H7 (cell line): Measurements from ENCODE around the gene RPS5. TPM values are rescaled to one million over a fixed set of nuclear protein-coding genes. Genes with fewer than 3 reads are reported as not detected.
"Not testable (repeated sequence)": the region's sequence is repeated elsewhere in the genome, so short reads cannot be mapped to it uniquely, and the experiment has no call there.

Source experiments
- DNase-seq: peaks from one replicate; pipeline ENCODE4 v3.0.0; 2012
- H3K27me3 ChIP-seq: 2 replicates; pipeline ENCODE4 v1.6.0; 2011; ENCODE audit warnings: mild to moderate bottlenecking, low read length; ENCODE audit not compliant: control insufficient read depth, insufficient read depth
- H3K36me3 ChIP-seq: replicated peaks from 2 replicates; pipeline ENCODE4 v1.5.1; 2011; ENCODE audit warnings: low read length; ENCODE audit not compliant: control insufficient read depth, insufficient read depth
- H3K4me3 ChIP-seq: 2 replicates; pipeline ENCODE4 v1.5.1; 2011; ENCODE audit warnings: low read depth, mild to moderate bottlenecking, control low read depth, low read length, moderate library complexity; ENCODE audit not compliant: insufficient read depth
- total RNA-seq: library from RNA; depleted of rRNA; stranded (reverse); fragments of >200 nt; shearing (Covaris generic); gene quantifications from 2 replicates; pipeline ENCODE4 v1.2.3, GENCODE V29; 2014

RPS5 gene
- total RNA-seq, 1 experiment from 2014 or later: 2,937 TPM

DNA sequence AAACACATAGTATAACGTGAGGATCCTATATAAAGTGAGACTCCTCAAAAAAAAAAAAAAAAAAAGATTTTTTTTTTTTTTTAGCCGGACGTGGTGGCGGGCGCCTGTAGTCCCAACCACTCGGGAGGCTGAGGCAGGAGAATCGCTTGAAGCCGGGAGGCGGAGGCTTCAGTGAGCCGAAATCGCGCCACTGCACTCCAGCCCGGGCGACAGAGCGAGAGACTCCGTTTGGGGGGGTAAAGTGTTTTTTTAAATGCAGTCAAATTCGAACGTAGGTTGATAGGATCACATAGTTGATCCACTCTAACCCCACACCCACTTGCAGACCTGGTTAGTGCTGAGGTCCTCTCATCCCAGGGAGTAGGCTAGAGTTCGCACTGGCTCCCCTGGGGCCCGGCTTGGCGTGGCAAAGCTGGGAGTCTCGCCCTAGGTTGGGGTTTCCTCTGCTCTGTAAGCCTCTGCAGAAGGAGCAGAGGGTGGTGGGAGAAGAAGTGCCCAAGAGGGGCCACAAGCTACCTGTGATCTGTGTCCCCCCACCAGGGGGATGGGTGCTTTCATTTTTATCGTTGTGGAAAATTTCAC lies 14.9 kb downstream of the RPS5 start:
- peak overlapping the region; percentile 80 for H3K4me3 ChIP-seq
- H3K27me3 ChIP-seq: peaks cover 16% of the 10 kb centered on the region
- DNase-seq: no peak
- H3K36me3 ChIP-seq: no peaks in the 10 kb centered on the region

DNA sequence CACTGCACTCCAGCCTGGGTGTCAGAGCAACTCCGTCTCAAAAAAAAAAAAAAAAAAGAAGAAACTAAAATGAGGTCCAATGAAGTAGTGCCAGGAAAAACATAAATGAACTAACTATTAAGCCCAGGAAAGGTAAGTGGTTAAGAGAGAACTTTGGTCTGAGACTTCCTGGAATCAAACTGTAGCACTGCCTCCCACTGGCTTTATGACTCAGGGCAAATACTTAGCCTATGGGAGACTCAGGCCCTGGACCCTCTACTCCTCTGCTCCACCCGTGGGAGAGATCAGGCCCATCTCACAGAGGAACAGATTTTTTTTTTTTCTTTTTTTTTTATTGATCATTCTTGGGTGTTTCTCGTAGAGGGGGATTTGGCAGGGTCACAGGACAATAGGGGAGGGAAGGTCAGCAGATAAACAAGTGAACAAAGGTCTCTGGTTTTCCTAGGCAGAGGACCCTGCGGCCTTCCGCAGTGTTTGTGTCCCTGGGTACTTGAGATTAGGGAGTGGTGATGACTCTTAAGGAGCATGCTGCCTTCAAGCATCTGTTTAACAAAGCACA lies 16.9 kb downstream of the RPS5 start:
- not testable (repeated sequence) for DNase-seq, H3K36me3 ChIP-seq, H3K4me3 ChIP-seq
- peaks cover 13% of the 10 kb centered on the region for H3K27me3 ChIP-seq

DNA sequence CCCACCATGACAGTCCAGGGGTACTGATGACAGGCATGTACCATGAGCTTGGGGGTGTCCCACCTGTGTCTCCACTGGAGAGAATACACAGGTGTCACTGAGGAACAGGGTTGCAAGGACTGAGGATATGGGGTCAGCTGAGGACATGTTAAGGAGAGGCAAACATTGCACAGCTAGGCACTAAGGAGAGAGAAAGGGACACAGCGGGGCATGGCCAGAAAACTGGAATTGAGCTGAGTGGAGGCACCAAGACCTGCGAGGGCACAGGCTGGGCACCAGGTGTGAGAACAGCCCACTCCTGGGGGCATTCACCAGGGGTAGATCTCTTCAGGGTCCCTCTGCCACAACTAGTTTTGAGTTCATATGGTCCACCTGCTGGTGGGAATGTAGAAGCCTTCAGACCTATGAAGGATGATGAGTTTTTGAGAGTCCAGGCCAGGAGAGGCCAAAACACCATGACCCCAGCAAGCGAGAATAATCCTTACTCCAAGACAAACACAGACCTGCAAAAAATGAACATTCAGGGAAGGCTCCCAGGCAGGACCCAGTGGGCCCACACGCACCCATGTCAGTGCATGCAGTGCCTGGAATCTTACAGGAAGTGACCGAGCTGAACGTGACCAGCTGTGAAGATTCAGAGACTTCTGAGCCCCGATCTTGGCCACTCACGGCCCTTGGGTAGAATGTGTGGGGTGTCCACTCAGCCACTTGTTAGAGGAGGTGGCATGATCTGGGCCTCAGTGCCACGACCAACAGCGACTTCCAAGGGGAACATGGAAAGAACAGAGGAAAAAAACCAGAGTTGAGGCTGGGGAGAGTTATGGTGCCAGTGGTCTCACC lies 20.0 kb downstream of the RPS5 start:
- Histone ChIP-seq H3K27me3 (peaks cover 11% of the 10 kb centered on the region), H3K4me3 (peak overlapping the region; percentile 90; the same call in 1 of the 2 replicates), H3K36me3 (no peaks in the 10 kb centered on the region)
- peak; percentile 59 for DNase-seq

DNA sequence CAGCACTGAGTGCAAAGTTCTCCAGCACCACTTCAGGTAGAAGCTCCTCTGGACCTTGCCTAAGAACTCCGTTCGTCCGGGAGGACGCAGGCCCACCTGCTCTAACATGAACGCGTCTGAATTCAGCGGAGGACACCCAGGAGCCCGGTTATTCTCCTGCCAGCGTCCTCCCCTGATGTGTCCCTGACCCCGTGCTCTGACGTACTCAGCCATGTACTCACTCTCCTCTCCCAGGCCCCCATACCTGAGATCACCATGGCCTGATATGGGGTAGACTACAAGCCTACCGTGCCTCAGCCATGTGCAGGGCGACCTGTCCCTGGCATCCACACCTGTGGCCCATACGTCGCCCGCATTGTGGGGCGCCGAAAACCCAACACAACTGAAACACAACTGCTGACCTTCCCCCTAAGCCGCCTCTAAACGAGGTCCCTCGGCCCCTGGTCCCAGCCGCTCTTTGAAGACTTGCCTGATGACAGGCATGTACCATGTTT lies 20.6 kb downstream of the RPS5 start:
- peak; percentile 55 for DNase-seq
- Histone ChIP-seq H3K27me3 (peaks cover 11% of the 10 kb centered on the region), H3K36me3 (no peaks in the 10 kb centered on the region), H3K4me3 (peak overlapping the region; percentile 90)

DNA sequence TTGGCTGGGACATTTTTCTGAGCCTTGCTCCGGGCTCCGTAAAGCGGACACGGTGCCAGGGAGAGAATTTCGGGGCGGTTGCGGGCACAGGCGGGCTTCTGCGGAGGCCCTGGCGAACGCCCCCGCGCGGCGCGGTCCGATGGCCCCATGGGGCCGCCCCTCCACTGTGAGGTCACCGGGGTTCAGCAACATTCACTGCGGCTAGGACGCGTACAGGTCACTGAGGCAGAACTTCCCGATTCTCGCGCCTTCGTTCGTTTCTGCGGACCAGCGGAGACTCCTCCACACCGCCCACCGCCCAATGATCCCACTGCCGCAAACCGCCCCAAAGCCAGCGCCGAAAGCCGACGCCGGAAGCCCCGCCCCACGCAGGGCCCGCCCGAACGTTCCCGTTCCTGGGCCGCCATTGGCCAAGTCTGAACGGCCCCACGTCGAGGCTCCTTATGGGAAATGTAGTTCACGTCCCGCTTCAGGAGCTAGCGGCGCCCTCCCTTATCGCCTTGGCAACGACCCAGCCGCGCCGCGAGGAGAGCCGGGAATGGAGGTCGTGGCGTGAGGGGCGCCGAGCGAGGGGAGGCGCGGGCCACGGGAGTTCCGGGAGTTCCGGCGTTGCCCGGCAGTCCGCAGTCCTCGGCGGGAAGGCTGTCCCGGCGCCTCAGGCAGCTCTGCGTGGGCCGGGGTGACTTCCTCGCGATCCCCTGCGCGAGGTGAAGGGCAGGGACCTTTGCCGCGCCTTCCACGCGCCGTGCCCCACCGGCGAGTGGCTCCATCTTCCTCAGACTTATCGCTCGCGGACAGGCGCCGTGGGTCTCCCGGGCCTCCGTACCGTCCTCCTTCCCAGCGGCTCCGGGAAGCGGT lies 21.3 kb downstream of the RPS5 start, which contains the start of gene ZNF584:
ZNF584 (plus strand) TSS at position 498 of the 858 bp plus-strand sequence. CDS start 499 bp downstream, outside the sequence.
- no peaks in the 10 kb centered on the region for H3K36me3 ChIP-seq
- peak; percentile 97 for DNase-seq
- H3K4me3 ChIP-seq: peak within 1 kb of the TSS; percentile 90
- peaks cover 11% of the 10 kb centered on the region for H3K27me3 ChIP-seq

DNA sequence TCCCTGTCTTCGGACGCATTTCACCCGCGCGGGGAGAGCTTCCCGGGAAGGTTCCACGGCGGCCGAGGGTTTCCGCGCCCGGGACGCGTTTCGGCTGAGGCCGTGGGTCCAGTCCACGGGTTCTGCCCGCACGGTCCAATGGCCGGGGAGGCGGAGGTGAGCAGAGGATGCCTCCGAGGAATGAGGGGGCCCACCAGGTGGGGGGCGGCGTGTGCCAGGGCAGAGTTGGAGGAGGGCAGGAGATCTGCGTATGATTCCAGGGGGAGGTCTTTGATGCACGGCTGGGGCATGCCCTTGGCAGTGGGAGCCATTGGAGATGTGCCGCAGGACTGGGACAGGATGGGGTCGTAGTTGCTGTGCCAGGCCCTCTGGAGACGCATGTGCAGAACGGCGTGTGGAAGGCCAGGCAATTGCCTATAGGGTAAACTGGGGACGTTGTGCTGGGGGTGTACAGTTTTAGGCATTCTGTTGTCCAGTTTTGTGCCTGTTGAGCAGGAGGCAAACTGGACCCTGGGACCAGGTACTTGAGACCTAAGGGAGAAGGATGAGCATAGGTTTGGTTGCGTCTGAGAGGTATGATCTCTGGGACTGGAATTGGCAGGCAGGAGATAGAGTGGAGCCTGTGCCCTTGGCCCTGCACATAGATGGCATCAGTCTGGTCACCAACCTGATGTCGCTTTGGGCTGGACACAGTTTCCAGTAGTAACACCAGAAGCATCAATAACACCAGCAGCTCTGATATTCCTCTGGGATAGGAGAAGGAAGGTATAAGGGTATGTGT lies 22.1 kb downstream of the RPS5 start:
- peak; percentile 64 for DNase-seq
- no peaks in the 10 kb centered on the region for H3K36me3 ChIP-seq
- peak overlapping the region; percentile 90 for H3K4me3 ChIP-seq
- peaks cover 11% of the 10 kb centered on the region for H3K27me3 ChIP-seq

DNA sequence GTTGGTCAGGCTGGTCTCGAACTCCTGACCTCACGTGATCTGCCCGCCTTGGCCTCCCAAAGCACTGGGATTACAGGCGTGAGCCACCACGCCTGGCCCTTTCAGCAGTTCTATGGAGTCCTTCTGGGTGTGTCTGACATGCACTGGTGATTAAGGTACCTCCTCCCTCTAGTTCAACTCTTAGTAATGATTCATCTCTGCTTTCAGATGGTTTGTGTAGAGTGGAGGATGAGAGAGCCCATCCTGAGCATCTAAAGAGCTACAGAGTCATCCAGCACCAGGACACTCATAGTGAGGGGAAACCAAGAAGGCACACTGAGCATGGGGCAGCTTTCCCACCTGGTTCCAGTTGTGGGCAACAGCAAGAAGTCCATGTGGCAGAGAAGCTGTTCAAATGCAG lies 29.5 kb downstream of the RPS5 start:
- Histone ChIP-seq H3K4me3 (no peak overlapping the region), H3K27me3 (no peaks in the 10 kb centered on the region), H3K36me3 (no peaks in the 10 kb centered on the region; the same call in 1 of the 2 replicates)
- DNase-seq: no peak

DNA sequence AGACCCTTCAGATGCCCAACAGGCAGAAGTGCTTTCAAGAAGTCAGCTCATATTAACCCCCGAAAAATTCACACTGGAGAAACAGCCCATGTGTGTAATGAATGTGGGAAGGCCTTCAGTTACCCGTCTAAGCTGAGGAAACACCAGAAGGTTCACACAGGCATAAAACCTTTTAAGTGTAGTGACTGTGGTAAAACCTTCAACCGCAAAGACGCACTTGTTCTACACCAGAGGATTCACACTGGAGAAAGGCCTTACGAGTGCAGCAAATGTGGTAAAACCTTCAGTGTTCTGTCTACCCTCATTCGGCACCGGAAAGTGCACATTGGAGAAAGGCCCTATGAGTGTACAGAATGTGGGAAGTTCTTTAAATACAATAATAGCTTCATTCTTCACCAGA lies 30.0 kb downstream of the RPS5 start:
- Histone ChIP-seq H3K36me3 (no peaks in the 10 kb centered on the region; the same call in 1 of the 2 replicates), H3K27me3 (no peaks in the 10 kb centered on the region), H3K4me3 (no peak overlapping the region)
- DNase-seq: no peak

DNA sequence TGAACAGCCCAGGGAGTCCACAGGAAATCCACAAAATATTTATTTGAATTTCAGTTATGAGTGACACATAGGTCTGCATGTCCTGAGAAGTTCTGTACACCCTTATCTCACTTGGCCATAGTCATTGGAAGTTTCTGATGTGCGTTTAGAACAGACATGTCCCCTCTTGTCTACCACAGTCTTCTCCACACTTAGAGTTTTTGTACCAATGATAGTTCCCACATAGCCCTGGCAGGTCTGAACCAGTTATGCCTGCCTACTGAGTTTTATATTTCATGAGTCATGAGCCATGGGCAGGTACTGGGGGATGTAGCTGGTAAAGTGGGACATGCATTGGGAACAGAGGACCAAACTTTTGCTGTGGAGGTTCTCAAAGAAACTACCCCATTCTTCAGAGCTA lies 41.5 kb downstream of the RPS5 start:
- Histone ChIP-seq H3K27me3 (no peaks in the 10 kb centered on the region; the same call in 1 of the 2 replicates), H3K36me3 (peaks cover under 1% of the 10 kb centered on the region), H3K4me3 (no peak overlapping the region)
- DNase-seq: no peak

DNA sequence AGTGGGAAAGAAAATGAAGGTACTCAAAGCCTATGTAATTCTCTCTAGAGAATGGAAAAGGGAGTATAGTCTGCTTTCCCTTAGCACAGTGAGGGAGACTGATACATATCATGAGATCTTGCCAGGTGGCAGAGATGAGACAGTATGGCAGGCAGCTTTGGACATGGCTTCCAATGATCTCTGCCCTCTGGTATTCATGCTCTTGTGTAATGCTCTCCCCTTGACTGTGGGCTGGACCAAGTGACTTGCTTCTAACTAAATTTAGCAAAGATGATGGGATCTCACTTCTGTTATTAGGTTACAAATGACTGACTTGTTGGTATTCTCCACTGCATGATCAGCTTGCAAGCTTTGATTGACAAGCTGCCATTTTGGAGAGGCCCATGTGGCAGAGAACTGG lies 42.7 kb downstream of the RPS5 start:
- H3K4me3 ChIP-seq: no peak overlapping the region
- no peaks in the 10 kb centered on the region; the same call in 1 of the 2 replicates for H3K27me3 ChIP-seq
- H3K36me3 ChIP-seq: peaks cover 10% of the 10 kb centered on the region
- no peak for DNase-seq

DNA sequence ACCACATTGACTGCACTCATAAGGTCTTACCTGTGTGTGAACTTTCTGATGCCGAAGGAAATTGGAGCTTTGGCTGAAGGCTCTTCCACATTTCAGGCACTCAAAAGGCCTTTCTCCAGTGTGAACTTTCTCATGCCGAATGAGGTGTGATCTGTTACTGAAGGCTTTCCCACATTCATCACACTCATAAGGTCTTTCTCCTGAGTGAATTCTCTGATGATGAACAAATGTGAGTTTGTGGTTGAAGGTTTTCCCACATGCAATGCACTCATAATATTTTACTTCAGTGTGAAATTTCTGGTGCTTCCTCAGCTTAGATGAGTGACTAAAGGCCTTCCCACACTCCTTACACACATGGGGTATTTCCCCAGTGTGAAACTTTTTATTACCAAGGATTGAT lies 47.1 kb downstream of the RPS5 start:
- H3K4me3 ChIP-seq: no peak overlapping the region
- no peak for DNase-seq
- H3K36me3 ChIP-seq: peaks cover 11% of the 10 kb centered on the region
- H3K27me3 ChIP-seq: no peaks in the 10 kb centered on the region

DNA sequence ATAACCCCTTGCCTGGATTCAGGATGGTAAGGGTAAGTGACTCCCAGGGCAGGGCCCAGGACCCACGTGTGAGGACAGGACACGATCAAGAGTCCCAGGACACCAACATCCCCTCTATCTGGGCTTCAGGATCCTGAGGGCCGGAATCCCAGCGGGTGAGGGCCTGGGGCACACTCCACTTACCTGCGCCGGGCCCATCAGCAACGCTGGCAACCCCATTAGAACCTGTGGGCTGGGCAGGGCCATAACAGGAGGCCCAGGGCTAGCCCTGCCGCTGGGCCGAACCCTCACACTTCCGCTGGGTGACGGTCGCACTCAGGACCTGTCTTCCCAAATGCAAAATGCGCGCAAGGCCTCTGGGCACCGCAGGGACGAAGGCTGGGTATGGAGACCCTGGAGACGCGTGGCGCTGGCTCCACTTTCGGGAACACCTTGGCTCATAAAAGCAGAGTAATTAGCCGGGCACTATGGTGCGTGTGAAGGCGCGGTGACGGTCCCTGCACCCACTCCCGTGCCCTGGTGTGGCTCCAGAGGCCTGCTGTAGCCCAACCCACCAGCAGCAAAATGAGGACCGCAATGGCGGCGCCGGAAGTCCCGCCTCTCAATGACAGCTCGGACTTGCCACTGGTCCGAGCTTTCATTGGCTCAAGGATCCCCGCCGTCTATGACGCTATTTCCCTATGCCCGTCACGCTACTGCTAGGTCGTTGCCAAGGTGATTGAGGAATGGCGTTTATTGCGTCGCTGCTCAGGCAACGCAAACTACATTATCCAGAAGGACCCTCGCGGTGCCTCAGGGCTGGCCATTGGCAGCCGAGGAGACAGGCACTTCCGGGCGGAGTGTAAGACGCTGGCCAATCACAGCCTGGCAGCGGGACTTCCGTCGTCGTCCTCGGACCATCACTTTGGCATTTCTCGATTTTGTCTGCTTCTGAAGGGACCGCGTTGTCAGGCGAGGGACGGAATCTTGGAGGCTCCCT lies 52.8 kb downstream of the RPS5 start, which contains the start of gene ZNF132:
ZNF132 (minus strand) TSS at position 578 of the 979 bp plus-strand sequence; CDS start at position 246, 332 bp downstream.
- peak; percentile 38 for DNase-seq
- peak within 1 kb of the TSS; percentile 67 for H3K4me3 ChIP-seq
- H3K36me3 ChIP-seq: no peaks in the 10 kb centered on the region; the same call in 1 of the 2 replicates
- H3K27me3 ChIP-seq: peaks cover 2% of the 10 kb centered on the region
